Kidney (tissue), 14 donors: ENCODE measurements around the gene CLIC4. TPM values are rescaled to one million over a fixed set of nuclear protein-coding genes. Genes with fewer than 3 reads are reported as not detected.

Experiments used
- DNase-seq, 5 donors: peaks; one replicate each; pipeline ENCODE4 v3.0.0-alpha.2; 2013 to 2020
- FAIRE-seq: peaks from 2 replicates; lab custom pipeline; 2012; peaks lifted over from hg19 to GRCh38; lab: Jason Lieb, UNC
- H3K27ac ChIP-seq, 2 donors: one replicate each; pipeline ENCODE4 v1.7.0; 2013; ENCODE audit warnings: low read depth in 2 of 2, low read length in 2 of 2, inconsistent platforms in 1 of 2
- H3K27me3 ChIP-seq: one replicate; pipeline ENCODE4 v1.7.1; 2013; ENCODE audit warnings: low read length, inconsistent platforms; ENCODE audit not compliant: control insufficient read depth, insufficient read depth
- H3K36me3 ChIP-seq, 3 donors: one replicate each; pipeline versions ENCODE4 v1.7.0 to v1.7.1; 2013; ENCODE audit warnings: low read length in 3 of 3, control low read depth in 1 of 3, inconsistent platforms in 1 of 3; ENCODE audit not compliant: insufficient read depth in 3 of 3, control insufficient read depth in 2 of 3
- H3K4me1 ChIP-seq, 3 donors: one replicate each; pipeline versions ENCODE4 v1.7.0 to v1.7.1; 2013; ENCODE audit warnings: low read length in 3 of 3, inconsistent platforms in 1 of 3, low read depth in 1 of 3; ENCODE audit not compliant: control insufficient read depth in 2 of 3, insufficient read depth in 2 of 3
- H3K4me3 ChIP-seq, 3 donors: one replicate each; pipeline versions ENCODE4 v1.7.0 to v1.8.1; 2013; ENCODE audit warnings: low read length in 3 of 3, control low read depth in 1 of 3, inconsistent platforms in 1 of 3
- H3K9ac ChIP-seq, 3 donors: one replicate each; pipeline versions ENCODE4 v1.7.0 to v1.7.1; 2013; ENCODE audit warnings: low read length in 3 of 3, control low read depth in 1 of 3, inconsistent platforms in 1 of 3
- H3K9me3 ChIP-seq, 3 donors: one replicate each; pipeline versions ENCODE4 v1.7.0 to v1.7.1; 2013; ENCODE audit warnings: low read length in 3 of 3, control low read depth in 1 of 3, inconsistent platforms in 1 of 3; ENCODE audit not compliant: control insufficient read depth in 2 of 3, insufficient read depth in 1 of 3
- CTCF ChIP-seq: IDR thresholded peaks from 3 replicates; pipeline ENCODE4 v1.5.1; 2012; ENCODE audit warnings: mild to moderate bottlenecking, moderate library complexity, borderline replicate concordance; ENCODE audit not compliant: insufficient read depth; ENCODE audit errors: extremely low read depth
- intact Hi-C: fragments of 100-400 bp; cut with DNase I; formaldehyde crosslinking; loops from one replicate; pipeline ENCODE4 v1.11.1; 2022
- polyA plus RNA-seq: library from polyadenylated mRNA; stranded (reverse); fragments of 350-450 nt; fragmentation: Illumina TruSeq; extraction: RNeasy Lipid Tissue Mini Kit (QIAGEN cat#74804); gene quantifications from one replicate; pipeline ENCODE4 v1.2.3, GENCODE V29; 2014; ENCODE audit warnings: low read depth, low replicate concordance; ENCODE audit not compliant: insufficient read depth
- total RNA-seq: library from RNA; stranded (reverse); fragmentation: NEBNext Ultra II Directional; extraction: Animal tissue kit (Norgen Biotek cat#: 25700); gene quantifications from one replicate; pipeline ENCODE4 v1.2.1, GENCODE V29; 2021
- donor health status: control.
- donor health status: control.
- donor health status: control.
- donor health status: control.
- donor health status: control.
- donor health status: DM: yes; HTN: yes; CAD: no.
- donor health status: Normal renal cell carcinoma (clear cell type).

The CLIC4 gene
- total and polyA plus RNA-seq, 2 donors from 2014 or later, result 72.7 to 315 TPM

DNA sequence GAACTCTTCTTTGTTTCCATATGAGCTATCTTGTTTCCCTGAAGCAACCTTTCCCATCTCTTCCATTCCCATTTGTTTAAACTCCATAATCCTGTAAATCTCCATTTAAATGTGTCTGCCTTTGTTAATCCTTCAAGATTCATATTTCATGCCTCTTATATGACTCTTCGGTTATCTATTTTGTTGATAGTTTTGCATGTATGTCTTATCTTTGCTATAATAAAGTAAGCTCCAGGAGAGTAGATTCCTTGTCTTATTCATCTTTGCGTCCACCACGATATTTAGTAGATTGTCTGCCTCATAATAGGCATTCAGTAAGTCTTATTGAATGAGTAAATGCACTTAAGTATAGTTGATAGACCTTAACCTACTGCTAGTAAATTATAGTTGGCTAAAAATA, 18.4 kb downstream of the CLIC4 start:
- no peak for FAIRE-seq
- DNase-seq, result no peak
- Histone ChIP-seq H3K9me3 (no peaks in the 10 kb centered on the region), H3K36me3 (no peaks in the 10 kb centered on the region), H3K27me3 (no peaks in the 10 kb centered on the region), H3K4me1 (peaks cover 0 to 8% (median 2%) of the 10 kb centered on the region in 3 donors), H3K27ac (no peak overlapping the region), H3K9ac (no peak overlapping the region), H3K4me3 (no peak overlapping the region)
- intact Hi-C loops, result no loop called here
- TF ChIP-seq CTCF, result no peak

GRCh38 chr1:24764439-24764838, 19.2 kb downstream of the CLIC4 start:
- no peak overlapping the region for H3K4me3 ChIP-seq
- no peak for TF ChIP-seq CTCF
- peaks cover 0 to 11% (median 2%) of the 10 kb centered on the region in 3 donors for H3K4me1 ChIP-seq
- no peaks in the 10 kb centered on the region for H3K36me3 ChIP-seq
- no peak overlapping the region for H3K9ac ChIP-seq
- FAIRE-seq (no peak), DNase-seq (no peak)
- H3K9me3 ChIP-seq, result no peaks in the 10 kb centered on the region
- intact Hi-C loops, result no loop called here
- H3K27me3 ChIP-seq, result no peaks in the 10 kb centered on the region
- no peak overlapping the region for H3K27ac ChIP-seq

DNA sequence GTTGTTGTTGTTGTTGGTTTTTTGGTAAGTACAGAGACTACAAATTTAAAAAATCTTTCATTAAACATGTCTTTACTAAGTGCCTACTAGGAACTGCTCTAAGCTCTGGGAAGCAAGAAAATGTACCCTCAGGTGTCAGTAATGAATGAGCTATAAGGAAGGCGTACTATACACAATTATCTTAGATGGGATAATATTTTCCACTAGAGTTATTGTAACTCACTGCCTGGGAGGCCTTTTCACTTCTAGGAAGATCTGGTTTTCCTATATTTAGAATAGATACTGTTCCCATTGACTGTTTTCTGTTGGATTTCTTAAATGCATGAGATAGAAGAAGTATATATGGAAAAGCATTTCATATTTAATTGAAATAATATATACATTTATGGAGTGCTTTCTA, 19.6 kb downstream of the CLIC4 start:
- no peak for TF ChIP-seq CTCF
- Histone ChIP-seq H3K36me3 (no peaks in the 10 kb centered on the region), H3K27ac (no peak overlapping the region), H3K9ac (no peak overlapping the region), H3K9me3 (no peaks in the 10 kb centered on the region), H3K27me3 (no peaks in the 10 kb centered on the region), H3K4me3 (no peak overlapping the region), H3K4me1 (peaks cover 0 to 11% (median 2%) of the 10 kb centered on the region in 3 donors)
- FAIRE-seq, result no peak
- DNase-seq, result no peak
- intact Hi-C loops, result no loop called here
